GM19035 (cell line): ENCODE measurements around the gene ZNF678.

ENCODE experiments used
- ATAC-seq: cut with Tn5 transposase; IDR thresholded peaks from one replicate; pipeline ENCODE4 v1.9.1; 2021; ENCODE audit not compliant: unreplicated experiment

ZNF678 gene

DNA sequence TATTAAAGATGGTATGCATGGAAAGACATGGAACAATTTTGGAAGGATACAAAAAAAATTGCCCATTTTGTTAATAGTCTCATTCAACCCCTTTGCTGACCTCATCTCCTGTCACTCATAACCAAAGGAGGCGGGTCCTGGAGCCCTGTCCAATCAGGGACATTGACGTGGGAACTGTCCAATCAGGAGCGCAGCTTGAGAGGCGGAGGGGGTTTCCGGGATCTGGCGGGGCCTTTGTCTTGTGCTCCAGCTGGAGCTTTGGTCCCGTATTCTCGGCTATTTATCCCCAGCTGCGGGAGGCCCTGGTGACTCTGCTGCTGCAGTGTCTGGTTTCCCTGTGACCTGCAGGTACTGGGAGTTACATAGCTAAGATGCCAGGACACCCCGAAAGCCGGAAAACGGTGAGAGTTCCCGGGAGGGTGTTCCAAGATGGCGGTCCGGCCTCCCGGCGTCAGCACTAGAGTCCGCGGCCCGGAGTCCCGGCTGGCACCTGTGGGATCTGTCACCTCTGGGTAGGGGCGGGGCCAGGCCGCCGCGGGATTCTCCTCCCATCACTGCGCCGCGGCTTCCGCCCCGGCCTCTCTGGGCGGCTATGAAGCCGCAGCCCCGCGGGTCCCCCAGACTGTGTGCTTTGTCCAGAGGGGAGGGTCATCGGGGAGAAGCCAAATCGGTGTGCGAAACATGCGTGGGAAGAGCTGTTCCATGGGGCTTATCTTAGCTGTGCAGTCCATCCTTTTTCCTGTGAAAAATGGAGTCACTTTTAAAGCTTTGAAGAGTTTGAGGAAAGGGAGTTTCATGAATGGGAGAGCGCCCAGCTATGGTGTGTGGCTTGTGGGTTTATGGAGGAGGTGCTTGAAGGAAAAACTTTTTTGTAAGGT, at the start of gene ZNF678:
Gene ZNF678 (plus strand): TSS at position 233 of the 878 bp plus-strand sequence. CDS start 87,436 bp downstream, outside the sequence.
- peak; percentile 98 for ATAC-seq

DNA sequence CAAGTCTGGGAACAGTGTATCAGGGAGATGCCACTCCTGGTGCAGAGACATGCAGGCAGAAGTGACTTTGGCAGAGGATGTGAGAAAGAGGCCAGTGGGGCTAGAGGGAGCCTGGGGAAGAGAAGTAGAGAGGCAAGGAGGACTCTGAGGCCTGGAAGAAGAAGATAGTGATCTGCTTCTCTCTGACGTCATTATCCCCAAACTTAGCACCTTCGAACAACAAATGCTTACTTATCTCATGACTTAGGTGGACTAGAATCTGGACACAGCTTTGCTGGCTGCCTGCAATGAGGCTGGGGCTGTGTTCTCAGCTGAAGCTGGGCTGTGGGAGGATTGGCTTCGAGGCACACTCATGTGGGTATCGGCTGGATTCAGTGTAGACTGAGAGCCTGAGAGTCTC, 44.5 kb upstream of the ZNF678 start:
- no peak for ATAC-seq

DNA sequence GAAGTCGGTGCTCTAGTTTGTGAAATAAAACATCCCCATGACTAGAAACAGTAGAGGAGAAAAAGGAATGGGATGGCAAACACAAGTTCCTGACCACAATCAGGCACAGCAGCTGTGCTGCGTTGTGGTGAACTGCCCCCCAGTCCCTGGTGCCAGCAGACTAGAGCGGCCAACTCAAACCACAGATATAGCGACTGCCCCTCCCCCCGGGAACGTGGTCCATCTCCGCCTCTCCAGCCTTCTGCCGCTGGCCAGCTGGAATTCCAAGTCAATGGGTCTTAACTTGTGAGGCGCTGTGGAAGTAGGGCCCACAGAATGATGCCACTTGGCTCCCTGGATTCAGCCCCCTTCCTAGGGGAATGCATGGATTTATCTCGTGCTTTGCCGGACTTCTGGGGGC, 41.6 kb upstream of the ZNF678 start:
- ATAC-seq = no peak

DNA sequence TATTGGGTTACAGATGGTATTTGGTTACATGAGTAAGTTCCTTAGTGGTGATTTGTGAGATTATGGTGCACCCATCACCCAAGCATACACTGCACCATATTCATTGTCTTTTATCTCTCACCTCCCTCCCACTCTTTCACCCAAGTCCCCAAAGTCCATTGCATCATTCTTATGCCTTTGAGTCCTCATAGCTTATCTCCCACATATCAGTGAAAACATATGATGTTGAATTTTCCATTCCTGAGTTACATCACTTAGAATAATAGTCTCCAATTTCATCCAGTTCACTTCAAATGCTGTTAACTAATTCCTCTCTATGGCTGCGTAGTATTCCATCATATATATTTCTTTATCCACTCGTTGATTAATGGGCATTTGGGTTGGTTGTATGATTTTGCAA, 36.8 kb upstream of the ZNF678 start:
- ATAC-seq = no peak

DNA sequence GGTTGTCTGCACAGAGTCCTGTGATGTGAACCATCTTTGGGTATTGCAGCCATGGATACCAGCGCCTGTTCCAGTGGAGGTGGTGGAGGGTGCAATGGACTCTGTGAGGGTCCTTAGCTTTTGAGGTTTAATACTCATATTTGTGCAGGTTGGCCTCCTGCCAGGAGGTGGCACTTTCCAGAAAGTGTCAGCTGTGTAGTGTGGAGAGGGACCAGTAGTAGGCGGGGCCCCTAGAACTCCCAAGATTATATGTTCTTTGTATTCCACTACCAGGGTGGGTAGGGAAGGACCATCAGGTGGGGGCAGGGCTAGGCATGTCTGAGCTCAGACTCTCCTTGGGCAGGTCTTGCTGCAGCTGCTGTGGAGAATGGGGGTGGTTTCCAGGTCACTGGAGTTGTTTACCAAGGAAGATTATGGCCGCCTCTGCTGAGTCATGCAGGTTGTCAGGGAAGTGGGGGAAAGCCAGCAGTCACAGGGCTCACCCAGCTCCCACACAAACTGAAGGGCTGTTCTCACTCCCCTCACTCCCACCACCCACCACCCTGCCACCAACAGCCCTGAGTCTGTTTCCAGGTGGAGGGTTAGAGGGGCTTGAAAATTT, 31.2 kb upstream of the ZNF678 start:
- ATAC-seq = no peak

DNA sequence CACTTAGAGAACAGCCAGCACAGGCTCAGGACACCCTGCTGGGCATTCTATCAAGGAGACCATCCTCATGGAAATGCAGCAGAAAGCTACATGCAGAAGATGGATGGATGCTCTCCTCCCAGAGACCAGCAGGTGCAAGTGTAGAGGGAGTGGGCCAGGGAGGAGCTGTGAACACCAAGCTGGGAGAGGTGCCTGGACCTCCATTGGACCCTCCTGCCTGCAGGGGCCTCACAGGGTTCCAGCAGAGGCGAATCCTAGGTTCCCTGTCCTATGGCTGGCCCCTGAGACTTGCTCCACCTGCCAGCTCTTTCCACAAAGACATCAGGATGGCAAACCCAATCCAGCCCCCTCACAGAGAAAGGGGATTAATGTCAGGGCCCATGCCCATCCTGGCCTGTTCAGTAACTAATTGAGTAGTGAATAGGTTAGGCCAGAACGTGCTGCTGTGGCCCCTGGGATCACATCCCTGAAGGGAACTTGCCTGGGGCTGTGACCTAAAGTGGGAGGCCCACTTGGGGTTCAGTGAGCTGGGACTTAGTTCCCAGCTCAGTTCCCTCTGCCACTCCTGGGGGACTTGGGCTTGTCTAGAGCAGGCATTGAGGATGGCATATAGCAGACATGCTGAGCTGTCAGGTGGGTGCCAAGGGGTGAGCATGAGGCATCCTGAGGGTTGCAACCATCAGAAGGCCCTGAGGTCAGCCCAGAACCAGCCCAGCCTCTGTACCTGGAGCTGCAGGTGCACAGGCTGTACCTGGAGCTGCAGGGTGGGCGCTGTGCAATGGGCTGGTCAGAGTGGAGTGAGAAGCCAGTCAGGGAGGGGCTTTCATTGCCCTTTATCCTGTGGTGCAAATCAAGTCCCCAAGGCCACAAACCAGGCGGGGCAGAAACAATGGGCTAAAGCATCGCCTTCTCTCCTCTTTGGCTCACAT, 22.9 kb upstream of the ZNF678 start:
- ATAC-seq = no peak

DNA sequence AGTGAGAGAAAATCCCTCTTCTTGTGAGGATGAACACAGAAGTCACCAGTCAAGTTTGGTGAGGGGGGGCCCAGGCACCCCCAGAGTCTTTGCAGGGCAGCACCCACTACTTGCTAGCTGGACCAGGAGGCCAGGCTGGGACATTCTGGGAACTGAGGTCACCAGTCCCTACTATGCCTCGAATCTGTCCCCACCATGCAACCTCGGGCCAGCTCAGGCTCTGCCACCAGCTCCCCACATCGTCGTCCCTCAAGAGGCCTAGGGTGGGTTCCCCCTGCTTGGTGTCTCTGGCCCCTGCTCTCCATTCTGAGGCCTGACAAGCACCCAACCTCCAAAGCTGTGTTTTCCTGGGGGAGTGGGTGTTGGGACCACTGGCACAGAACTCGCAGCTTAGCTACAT, 22.2 kb upstream of the ZNF678 start:
- no peak for ATAC-seq

DNA sequence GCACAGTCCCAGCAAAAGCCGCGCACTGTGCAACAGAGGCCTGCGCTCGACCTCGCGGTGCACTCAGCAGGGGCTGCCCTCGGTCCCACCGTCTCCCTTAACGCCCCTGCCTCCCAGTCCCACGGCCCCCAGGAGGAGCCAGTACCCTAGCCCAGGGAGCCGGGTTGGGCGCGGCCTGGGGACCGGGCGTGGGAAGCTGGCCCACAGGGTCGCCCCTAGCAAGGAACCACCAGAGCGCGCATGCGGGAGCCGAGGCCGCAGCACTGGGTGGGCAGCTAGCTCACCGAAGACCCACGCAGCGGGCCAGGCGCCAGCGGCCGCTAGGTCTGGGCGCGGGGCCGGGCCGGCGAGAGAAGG, 21.6 kb upstream of the ZNF678 start:
- ATAC-seq = peak; percentile 10

DNA sequence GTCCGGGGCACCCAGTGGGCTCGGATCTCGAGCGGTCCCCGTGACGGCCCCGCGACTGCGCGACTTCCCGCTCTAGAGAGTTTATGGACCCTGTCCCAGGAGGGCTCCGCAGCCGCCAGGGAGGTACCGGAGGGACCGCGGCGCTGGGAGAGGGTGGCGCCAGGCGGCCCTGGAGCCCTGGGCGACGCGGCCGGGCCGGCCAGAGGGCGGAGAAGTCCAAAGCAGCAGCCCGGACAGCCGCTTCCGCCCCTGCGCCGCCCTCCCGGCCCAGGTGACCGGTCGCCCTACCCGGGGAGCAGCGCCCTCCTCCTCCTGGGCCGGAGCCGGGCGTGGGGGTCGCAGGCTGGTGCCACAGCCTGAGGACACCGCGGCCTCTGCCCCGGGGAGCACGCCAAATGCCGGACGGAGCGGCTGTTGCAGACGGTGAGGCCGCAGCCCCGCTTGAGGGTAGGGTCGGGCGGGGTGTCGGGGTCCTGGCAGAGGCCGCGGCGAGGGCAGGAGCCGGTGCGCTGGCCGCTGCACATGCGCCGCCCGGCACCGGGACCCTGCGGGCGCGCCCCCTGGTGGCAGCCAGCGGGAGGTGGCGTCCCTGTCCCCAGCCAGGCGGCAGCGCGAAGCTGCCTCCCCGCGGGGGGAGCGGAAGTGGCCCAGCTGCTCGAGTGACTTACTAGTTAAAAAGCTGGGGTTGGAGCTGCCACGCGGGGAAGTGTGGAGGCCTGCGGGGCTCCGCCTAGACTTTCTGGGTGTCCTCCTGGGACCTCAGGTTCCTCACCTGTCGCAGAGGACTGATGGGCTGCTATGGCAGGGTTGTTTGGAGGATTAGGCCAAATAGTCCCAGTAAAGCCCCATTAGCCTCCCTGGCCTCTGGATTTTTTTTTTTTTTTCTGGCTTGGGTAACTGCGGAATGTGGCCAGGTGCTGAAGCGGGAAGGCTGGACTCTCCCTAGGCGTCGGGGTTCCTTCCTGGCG, 20.9 kb upstream of the ZNF678 start:
- peak; percentile 98 for ATAC-seq

DNA sequence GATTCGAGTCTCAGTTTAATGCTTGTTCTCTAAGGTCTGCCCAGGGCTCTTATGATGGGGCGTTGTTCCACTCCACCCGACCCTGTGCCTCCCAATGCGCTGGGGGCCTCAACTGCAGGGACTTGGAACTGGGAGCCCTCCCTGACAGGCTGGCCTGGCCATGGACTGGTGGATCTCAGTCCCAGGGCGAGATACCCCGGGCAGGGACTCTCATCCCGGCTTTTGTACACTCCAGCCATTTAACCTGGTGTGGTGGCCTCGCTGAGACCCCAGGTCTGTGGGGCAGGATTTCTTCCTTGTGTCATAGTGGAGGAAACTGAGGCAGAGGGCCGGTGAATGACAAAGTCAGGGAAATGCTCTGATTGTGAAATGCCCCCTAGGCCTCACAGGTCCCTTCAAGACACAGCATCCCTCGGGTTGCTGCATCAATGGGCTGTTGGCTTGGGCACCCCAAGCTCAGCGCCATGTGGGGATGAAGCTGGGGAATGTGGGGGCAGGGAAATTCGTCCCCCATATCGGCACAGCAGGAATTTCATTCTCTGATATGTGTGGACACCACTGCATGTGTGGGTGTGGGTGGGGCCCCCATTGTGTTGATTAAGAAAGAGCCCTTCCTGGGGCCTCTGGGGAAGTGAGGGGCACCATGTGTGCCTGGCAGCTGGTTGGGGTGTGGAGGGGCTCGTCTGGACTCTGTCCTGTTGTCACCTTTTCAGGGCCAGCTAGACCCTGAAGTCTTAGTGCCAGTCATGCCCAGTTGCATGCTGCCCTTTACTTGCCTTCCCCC, 19.9 kb upstream of the ZNF678 start:
- no peak for ATAC-seq

DNA sequence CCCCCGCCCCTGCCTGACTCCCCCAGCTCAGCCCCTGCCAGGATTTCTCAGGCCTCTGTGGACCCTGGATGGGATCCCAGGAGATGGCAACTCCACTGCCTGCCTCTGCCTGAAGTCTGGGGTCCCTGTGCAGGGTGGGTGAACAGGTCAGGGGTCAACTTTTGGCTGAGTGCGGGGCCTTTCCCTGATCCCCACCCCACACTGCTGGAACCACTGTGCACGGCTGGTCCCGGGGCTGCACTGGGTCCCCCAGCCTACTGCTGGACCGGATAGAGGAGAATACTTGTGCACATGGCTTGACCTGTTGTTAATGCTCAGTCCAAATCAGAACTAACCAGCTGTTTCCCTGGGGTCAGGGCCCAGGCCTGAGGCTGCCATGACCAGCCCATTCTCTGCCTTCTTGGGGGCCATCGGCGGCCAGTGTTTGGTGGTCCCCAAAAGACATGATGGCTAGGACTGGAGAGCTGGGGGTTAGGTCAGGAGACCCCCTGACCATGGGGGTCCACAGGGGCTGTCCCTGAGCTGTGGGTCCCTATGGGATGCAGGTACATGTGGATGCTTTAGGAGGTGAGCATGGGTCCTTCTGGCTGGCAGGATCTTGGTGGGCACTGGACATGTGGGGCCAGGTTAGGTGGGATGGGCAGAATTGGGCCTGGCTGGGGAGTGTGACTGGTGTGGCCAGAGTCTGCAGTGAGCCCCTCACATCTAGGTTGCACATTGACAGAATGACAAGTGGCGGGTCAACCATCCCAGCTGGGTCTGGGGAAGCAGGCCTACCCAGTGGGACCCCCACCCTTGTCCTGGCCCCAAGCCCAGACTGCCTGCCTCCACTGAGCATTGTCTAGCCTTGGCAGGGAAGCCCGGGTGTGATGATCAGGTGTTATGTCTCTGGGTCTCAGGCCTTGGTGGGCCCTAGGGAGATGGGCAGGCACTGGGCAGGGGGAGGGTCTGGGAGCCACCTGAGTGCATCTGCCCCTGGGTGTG, 19.0 kb upstream of the ZNF678 start:
- no peak for ATAC-seq

DNA sequence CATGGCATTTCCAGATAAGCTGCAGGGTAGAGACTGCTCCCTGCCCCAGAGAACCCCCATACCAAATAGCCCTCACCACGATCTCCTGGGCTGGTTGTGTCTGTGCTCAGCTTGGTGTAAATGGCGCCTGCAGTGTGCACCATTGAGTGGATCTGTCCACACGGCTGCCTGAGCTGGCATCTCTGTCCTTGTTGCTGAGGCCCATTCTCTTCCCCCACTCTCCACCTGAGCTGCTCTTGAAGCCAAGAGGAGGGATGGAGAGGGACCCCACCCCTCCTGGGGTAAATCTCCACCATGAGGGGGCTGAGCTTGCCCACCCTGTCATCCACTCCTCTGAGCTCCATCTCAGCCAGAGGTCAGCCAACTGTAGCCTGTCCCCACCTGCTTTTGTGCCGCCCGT, 18.0 kb upstream of the ZNF678 start:
- ATAC-seq = no peak

DNA sequence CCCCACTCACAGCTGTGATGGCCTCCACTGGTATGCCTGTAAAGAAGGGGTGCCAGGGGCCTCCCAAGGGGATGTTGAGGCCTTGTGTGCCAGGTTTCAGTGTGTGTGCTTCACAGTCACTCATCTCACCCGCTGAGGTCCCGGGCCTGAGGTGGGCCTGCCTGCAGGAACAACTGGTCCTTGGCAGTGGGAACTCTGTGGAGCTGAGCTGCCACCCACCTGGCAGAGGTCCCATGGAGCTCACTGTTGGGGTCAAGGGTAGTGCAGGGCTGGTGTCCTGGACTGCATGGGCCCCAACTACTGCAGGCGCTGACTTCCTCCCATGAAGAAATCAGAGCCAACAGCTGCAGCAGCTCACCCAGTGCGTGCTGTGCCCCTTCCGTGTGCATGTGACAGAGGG, 17.3 kb upstream of the ZNF678 start:
- ATAC-seq = no peak

DNA sequence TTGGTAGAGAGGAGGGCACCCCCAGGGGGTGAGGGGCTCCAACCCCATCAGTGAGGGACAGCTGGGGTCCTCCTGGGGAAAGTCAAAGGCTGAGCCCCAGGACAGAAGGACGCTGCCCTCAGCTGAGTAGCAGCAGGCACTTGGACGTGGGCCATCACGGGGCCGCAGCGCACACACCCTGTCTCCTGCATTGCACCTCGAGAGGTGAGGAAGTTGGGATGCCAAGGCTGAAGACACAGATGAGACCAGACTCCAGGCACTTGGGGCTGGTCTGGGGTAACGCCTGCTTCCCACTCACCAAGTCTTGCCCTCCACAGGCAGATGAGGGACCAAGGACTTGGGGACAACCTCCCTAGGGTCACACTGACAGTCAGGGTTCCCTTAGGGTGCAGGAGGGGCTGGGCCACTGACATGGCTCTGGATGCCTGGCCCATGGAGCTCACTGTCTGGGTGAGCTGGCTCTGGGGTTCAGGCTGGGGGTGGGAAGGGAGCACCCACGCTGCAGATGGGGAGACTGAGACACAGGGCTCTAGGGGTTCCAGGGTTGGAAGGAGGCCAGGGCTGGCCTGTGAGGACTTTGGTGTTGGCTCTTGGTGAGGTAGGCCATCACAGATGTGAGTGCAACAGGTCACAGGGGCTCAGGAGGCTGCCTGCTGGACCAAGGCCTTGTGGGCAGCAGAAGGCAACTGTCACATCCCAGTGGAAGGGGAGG, 16.6 kb upstream of the ZNF678 start:
- no peak for ATAC-seq

DNA sequence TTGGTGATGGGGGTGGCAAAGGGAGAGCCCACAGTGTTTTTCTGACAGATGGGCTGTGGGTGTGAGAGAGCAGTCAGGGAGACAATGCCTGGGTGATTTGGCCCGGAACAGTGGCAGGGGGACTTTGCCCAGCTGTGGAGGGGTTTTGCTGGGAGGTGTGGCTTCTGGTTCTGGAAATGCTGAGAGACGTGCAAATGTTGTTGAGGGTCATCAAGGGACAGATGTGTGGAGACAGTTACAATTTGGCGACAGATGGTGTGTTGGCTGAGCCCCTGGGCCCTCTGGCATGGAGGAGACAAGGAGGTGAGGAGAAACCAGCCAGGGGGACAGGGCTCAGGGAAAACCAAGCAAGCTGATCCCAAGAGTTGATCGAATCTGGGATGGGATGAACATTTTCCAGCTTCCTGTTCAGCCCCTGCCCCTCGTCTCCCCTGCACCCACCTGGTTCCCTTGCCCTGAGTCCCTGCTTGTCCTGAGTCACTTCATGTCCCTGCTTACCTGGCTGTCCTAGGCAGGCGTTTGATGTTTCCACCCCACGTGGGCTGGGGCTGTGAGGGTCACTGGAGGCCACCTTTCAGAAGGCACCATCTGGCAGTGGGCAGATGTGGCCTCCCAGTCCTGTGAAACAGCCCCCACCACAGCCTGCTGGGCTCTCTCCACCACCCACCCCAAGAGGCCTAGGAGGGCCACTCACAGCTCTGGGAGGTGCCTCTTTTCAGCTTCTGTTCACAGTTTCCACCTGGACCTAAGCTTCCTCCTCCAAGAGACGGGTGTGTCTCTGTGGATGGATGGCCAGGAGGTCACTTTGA, 15.8 kb upstream of the ZNF678 start:
- no peak for ATAC-seq

DNA sequence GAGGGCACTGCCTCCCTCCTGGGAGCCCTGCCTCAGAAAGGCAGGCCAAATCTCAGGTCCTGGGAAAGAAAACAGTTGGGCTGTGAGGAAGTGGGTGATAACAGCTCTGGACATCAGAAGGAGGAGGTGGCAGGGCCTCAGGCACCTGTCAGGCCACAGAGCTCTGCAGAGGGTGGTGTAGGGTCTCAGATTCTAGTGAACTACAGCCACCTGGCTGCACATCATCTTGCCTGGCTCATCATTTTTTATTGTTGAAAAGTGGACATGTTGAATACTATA, 15.3 kb upstream of the ZNF678 start:
- ATAC-seq = no peak

DNA sequence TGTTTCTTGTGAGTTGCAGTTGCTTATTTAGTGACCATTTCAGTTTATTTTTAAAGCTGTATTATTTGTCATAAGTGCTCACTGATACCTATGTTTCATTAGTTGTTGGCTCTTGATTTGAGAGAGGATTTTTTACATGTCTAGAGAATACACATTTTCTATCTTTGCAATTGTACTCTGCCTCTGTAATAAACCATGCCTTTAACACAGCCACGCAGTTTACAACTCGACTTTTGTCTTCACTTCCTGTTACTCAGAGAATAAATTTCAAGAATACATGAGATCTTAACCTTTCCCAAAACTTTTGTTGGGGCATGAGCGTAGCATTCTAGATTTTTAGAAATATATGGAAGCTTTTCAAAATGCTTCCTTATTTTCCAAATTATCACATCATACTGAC, 14.9 kb upstream of the ZNF678 start:
- ATAC-seq = no peak
